ENCODE results near the gene CHID1.

- TF ChIP-seq EZH2 (IDR thresholded peaks at IDR 0.05; ENCODE audit: insufficient read depth, poor library complexity, severe bottlenecking) (no peak), EZH2phosphoT487 (IDR thresholded peaks at IDR 0.05; ENCODE audit: insufficient read depth, low read depth) (no peak)
Observed at GRCh38 chr11:859394-860131, 51.0 kb downstream of the CHID1 start.
